Measurements from ENCODE around the gene GNAZ. TPM values are rescaled to one million over a fixed set of nuclear protein-coding genes. Genes with fewer than 3 reads are reported as not detected.
A peak's percentile ranks its signal among the peaks of the same experiment; 100 is the strongest.

Gene GNAZ
- total RNA-seq, 2 experiments from 2014 or later: 0.21 to 0.26 TPM

DNA sequence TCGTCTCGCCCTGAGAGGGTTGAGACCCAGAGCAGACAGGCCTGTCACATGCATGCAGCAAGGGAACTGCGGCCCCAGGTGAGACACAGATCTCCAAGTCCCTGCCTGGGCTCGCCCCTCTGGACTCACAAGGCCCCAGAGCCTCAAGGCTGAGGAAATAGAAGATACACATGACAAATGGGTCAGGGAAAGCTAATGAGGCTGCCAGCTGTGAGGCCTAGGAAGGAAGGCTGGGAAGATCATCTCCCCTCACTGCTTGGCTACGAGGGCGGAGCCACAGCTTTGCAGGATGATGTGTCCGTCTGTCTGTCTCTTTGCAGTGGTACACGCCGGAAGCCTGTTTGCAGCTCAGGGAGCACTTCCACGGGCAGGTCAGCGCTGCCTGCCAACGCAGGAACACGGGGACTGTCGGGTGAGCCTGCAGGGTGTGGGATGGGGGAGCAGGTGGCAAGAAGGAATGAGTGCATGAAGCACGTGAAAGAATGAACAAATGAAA is 79.5 kb downstream of the GNAZ start:
- Mint-ChIP-seq H3K4me3 (no peak overlapping the region), H3K9me3 (ENCODE audit: insufficient read depth) (no peaks in the 10 kb centered on the region), H3K27me3 (ENCODE audit: low read depth) (peaks cover 3% of the 10 kb centered on the region), H3K27ac (no peak overlapping the region), H3K4me1 (ENCODE audit: low read depth) (peaks cover 32% of the 10 kb centered on the region), H3K36me3 (ENCODE audit: low read depth) (no peaks in the 10 kb centered on the region)
- ATAC-seq: no peak
- CTCF ChIA-PET: interaction anchor here (2.1 kb wide), 1 partner anchor 132 kb away, joined by 7 read pairs; no protein-coding TSS in a partner anchor
- no peak for DNase-seq
- POLR2A ChIA-PET: no interaction called here

DNA sequence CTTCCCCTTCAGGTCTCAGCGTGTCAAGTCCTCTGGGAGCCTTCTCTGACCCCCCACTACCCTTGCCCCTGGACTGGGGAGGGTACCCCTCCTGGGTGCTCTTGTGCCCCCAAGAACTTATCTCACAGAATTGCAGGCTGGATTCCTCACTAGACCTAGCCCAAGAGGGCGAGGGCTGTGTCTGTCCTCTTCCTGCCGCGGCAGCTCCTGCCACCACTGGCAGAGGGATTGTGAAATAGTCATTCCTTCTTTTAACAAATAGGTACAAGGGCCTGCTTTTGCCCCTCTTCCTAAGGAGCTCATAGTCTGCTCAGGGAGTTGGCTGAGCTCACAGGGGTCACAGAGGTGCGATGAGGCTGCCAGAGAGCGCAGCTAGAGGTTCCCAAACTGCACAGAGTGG is 80.4 kb downstream of the GNAZ start:
- ChIA-PET POLR2A (no interaction called here), CTCF (interaction anchor here (0.6 kb wide), 1 partner anchor 290 kb away, joined by 3 read pairs; no protein-coding TSS in a partner anchor)
- Mint-ChIP-seq H3K9me3 (ENCODE audit: insufficient read depth) (no peaks in the 10 kb centered on the region), H3K27me3 (ENCODE audit: low read depth) (peaks cover 3% of the 10 kb centered on the region), H3K4me1 (ENCODE audit: low read depth) (peaks cover 22% of the 10 kb centered on the region), H3K27ac (no peak overlapping the region), H3K36me3 (ENCODE audit: low read depth) (no peaks in the 10 kb centered on the region), H3K4me3 (no peak overlapping the region)
- ATAC-seq (no peak), DNase-seq (no peak)

DNA sequence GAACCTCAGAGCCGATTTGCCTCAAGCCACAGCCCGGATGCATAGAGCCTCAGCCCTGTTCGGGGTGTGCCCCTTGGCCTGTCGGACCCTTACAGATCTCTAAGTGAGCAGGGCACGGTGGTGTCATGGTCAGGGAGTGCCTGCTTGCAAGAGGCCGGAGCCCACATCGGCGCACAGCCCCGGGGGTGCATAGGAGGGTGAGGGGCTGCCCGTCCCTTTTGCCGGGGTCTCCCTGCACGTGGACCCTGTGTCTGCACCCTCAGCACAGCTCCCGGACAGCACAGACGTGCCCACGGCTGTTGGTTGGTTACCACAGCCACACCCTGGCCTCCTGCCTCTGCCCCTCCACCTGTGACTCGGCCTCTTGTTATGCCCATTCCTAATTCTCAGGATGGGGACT is 81.5 kb downstream of the GNAZ start:
- peaks cover 22% of the 10 kb centered on the region for H3K4me1 Mint-ChIP-seq (ENCODE audit: low read depth)
- ChIA-PET CTCF (interaction anchor here (1.5 kb wide), 1 partner anchor 138 kb away, joined by 4 read pairs; no protein-coding TSS in a partner anchor), POLR2A (no interaction called here)
- H3K4me3 Mint-ChIP-seq: no peak overlapping the region
- H3K27me3 Mint-ChIP-seq (ENCODE audit: low read depth): peaks cover 3% of the 10 kb centered on the region
- ATAC-seq (no peak), DNase-seq (no peak)
- H3K27ac Mint-ChIP-seq: no peak overlapping the region
- no peaks in the 10 kb centered on the region for H3K36me3 Mint-ChIP-seq (ENCODE audit: low read depth)
- H3K9me3 Mint-ChIP-seq (ENCODE audit: insufficient read depth): no peaks in the 10 kb centered on the region

DNA sequence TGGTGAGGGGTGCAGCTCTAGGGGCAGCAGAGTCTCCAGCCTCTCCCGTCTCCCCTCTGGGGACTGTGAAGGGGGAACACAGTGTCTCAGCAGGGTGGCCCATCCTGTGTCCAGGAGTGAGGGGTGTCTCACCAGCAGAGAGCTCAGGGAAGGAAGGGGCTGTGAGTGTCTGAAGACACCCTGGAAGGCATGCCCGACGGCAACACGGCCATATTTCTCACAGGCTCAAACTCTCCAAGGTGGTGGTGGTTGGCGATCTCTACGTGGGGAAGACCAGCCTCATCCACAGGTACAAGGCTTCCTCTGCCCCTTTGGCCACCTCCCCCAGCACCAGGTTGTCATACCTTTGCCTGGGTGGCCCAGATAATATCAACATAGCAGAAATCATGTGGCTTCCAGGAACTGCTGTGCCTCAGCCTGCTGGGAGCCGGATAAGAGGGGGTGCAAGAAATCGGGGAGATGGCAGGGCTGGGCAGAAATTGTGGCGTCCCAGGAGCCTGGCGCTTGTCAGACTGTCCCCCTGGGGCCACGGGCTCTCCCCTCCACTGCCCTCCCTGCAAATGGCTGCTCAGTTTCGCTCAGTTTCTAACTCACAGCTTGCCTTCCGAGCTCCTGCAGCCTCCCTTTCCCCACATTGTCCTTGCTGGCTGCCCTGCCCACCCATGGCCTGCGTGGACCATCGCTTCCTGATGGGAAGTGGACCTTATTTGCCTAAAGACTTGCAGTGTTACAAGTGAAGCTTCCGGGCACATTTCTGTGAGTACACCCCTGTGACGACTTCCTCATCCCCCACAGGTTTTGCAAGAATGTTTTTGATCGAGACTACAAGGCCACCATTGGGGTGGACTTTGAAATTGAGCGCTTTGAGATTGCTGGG is 82.2 kb downstream of the GNAZ start:
- H3K36me3 Mint-ChIP-seq (ENCODE audit: low read depth): no peaks in the 10 kb centered on the region
- H3K27ac Mint-ChIP-seq: peak overlapping the region; percentile 89
- peaks cover 22% of the 10 kb centered on the region for H3K4me1 Mint-ChIP-seq (ENCODE audit: low read depth)
- H3K9me3 Mint-ChIP-seq (ENCODE audit: insufficient read depth): no peaks in the 10 kb centered on the region
- peak overlapping the region; percentile 22 for H3K4me3 Mint-ChIP-seq
- DNase-seq: no peak
- ChIA-PET CTCF (interaction anchor here (0.9 to 1.5 kb wide), 3 partner anchors 14 to 138 kb away, joined by 3 to 4 read pairs (median 3); no protein-coding TSS in a partner anchor), POLR2A (interaction anchor here (0.6 kb wide), 1 partner anchor 14 kb away, joined by 4 read pairs; no protein-coding TSS in a partner anchor)
- no peak for ATAC-seq
- H3K27me3 Mint-ChIP-seq (ENCODE audit: low read depth): peaks cover 2% of the 10 kb centered on the region

DNA sequence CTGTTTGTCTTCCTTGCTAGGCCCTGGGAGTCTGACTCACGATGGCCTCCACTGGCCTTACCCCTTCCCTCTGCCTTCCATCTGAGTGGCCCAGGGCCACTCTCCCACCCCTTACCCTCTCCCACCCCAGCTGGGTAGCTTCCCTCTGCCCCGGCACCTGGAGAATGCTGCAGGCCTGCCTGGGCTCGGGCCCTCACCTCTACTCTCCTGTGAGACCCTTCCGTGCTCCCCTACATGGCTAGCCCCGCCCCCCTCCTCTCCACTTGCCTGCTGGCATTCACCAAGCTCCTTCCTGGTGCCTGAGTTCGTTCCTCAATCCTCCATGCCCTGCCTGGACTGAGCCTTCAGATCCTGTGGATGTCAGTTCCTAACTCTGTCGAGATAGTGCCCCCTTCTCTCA is 83.7 kb downstream of the GNAZ start:
- POLR2A ChIA-PET: no interaction called here

DNA sequence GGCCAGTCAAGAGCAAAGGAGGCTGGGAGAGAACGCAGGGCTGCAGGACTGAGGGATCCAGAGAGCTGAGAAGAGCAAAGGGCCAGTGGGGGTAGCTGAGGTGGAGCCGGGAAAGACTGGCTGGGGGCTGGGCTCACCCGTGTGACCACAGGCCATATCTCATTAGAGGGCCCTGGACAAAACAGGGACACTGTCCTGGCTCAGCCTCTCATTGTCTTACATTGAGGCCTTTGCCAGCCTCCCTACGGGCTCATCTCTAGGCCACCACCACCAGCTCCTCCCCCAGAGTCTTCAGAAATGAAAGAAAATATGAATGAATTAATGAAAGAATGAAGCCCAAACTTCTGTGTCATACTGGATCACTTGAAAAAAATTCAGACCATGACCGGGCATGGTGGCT is 84.1 kb downstream of the GNAZ start:
- Mint-ChIP-seq H3K4me1 (ENCODE audit: low read depth) (peaks cover 22% of the 10 kb centered on the region), H3K36me3 (ENCODE audit: low read depth) (no peaks in the 10 kb centered on the region), H3K27ac (peak overlapping the region; percentile 10), H3K4me3 (no peak overlapping the region), H3K27me3 (ENCODE audit: low read depth) (no peaks in the 10 kb centered on the region), H3K9me3 (ENCODE audit: insufficient read depth) (no peaks in the 10 kb centered on the region)
- ChIA-PET POLR2A (no interaction called here), CTCF (interaction anchor here (1.7 kb wide), 1 partner anchor 195 kb away, joined by 5 read pairs; no protein-coding TSS in a partner anchor)
- DNase-seq (no peak), ATAC-seq (no peak)

More for the DNA sequence above, 83.7 kb downstream of the GNAZ start:
- Mint-ChIP-seq H3K27ac (peak overlapping the region; percentile 89), H3K4me1 (ENCODE audit: low read depth) (peaks cover 22% of the 10 kb centered on the region), H3K9me3 (ENCODE audit: insufficient read depth) (no peaks in the 10 kb centered on the region), H3K4me3 (no peak overlapping the region), H3K27me3 (ENCODE audit: low read depth) (no peaks in the 10 kb centered on the region), H3K36me3 (ENCODE audit: low read depth) (no peaks in the 10 kb centered on the region)
- DNase-seq: no peak
- no peak for ATAC-seq
- CTCF ChIA-PET: interaction anchor here (1.7 kb wide), 1 partner anchor 195 kb away, joined by 5 read pairs; no protein-coding TSS in a partner anchor

DNA sequence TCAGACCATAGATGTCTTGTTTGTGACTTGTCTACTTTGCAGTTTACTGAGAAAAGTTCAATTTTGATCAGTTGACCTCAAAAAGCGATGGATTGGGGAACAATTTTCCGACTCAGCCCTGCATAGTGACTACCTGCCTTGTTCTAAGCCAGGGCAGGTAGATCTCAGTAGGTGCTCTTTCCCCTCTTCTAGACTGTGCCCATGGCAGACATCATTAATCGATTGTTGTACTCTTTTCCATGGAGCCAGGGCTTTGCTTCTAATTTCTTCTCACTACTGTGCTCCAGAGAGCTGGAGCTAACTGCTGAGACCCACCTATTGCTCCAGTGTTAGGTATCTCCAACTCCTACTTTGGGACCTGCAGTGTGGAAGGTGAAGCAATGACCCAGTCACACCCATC is 84.8 kb downstream of the GNAZ start:
- Mint-ChIP-seq H3K36me3 (ENCODE audit: low read depth) (no peaks in the 10 kb centered on the region), H3K9me3 (ENCODE audit: insufficient read depth) (no peaks in the 10 kb centered on the region), H3K27me3 (ENCODE audit: low read depth) (no peaks in the 10 kb centered on the region), H3K27ac (no peak overlapping the region), H3K4me1 (ENCODE audit: low read depth) (peaks cover 22% of the 10 kb centered on the region), H3K4me3 (no peak overlapping the region)
- CTCF ChIA-PET: interaction anchor here (0.6 to 1.2 kb wide), 3 partner anchors 13 to 135 kb away, joined by 3 to 4 read pairs (median 3); partner anchors contain the start of gene RSPH14
- POLR2A ChIA-PET: no interaction called here
- ATAC-seq (no peak), DNase-seq (no peak)

DNA sequence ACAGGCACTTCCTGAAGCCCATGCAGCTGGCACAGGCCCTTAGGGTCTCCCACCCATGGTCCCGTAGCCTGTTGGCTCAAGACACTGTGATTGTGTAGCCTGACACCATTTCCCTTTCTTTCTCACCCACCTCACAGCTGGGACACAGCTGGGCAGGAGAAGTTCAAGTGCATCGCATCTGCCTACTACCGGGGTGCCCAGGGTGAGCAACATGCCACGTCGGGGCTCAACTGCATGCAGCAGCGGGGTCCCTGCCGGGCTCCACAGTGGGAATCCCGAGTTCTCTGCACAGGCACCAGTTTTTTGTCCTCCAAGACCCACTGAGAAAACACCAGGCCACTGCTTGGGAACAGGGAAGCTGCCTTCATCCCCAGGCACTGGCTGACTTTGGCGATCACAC is 85.5 kb downstream of the GNAZ start:
- H3K27me3 Mint-ChIP-seq (ENCODE audit: low read depth): no peaks in the 10 kb centered on the region
- no peaks in the 10 kb centered on the region for H3K36me3 Mint-ChIP-seq (ENCODE audit: low read depth)
- CTCF ChIA-PET: interaction anchor here (0.6 to 1.3 kb wide), 6 partner anchors 10 to 230 kb away, joined by 3 to 4 read pairs (median 3); partner anchors contain the start of gene RSPH14
- H3K27ac Mint-ChIP-seq: no peak overlapping the region
- ATAC-seq: no peak
- H3K4me1 Mint-ChIP-seq (ENCODE audit: low read depth): peaks cover 22% of the 10 kb centered on the region
- no peak overlapping the region for H3K4me3 Mint-ChIP-seq
- DNase-seq: no peak
- POLR2A ChIA-PET: interaction anchor here (0.6 kb wide), 1 partner anchor 36 kb away, joined by 3 read pairs; no protein-coding TSS in a partner anchor
- no peaks in the 10 kb centered on the region for H3K9me3 Mint-ChIP-seq (ENCODE audit: insufficient read depth)

DNA sequence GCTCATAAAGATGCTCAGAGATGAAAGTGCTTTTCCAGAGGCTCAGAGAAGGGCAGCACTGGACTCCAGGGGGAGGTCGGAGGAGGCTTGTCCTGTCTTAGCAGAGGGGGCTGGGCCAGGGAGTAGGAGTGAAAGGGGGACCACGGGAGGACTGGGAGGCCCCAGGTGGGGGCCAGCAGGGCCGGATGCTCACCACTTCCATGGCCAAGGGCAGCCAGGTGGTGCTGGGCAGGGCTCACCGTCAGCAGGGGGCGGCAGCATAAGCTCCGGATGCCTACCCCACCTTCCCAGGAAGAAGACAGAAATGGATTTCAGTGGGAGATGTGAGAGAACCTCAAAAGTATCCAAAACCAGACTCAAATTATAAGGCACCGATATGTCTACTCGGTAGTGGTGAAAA is 86.0 kb downstream of the GNAZ start:
- ATAC-seq: no peak
- Mint-ChIP-seq H3K4me1 (ENCODE audit: low read depth) (peaks cover 22% of the 10 kb centered on the region), H3K9me3 (ENCODE audit: insufficient read depth) (no peaks in the 10 kb centered on the region), H3K27ac (no peak overlapping the region), H3K4me3 (no peak overlapping the region), H3K27me3 (ENCODE audit: low read depth) (no peaks in the 10 kb centered on the region), H3K36me3 (ENCODE audit: low read depth) (no peaks in the 10 kb centered on the region)
- ChIA-PET POLR2A (interaction anchor here (0.6 kb wide), 1 partner anchor 37 kb away, joined by 3 read pairs; no protein-coding TSS in a partner anchor), CTCF (interaction anchor here (1.0 to 1.3 kb wide), 5 partner anchors 10 to 229 kb away, joined by 3 to 4 read pairs (median 3); partner anchors contain the start of gene RSPH14)
- no peak for DNase-seq

DNA sequence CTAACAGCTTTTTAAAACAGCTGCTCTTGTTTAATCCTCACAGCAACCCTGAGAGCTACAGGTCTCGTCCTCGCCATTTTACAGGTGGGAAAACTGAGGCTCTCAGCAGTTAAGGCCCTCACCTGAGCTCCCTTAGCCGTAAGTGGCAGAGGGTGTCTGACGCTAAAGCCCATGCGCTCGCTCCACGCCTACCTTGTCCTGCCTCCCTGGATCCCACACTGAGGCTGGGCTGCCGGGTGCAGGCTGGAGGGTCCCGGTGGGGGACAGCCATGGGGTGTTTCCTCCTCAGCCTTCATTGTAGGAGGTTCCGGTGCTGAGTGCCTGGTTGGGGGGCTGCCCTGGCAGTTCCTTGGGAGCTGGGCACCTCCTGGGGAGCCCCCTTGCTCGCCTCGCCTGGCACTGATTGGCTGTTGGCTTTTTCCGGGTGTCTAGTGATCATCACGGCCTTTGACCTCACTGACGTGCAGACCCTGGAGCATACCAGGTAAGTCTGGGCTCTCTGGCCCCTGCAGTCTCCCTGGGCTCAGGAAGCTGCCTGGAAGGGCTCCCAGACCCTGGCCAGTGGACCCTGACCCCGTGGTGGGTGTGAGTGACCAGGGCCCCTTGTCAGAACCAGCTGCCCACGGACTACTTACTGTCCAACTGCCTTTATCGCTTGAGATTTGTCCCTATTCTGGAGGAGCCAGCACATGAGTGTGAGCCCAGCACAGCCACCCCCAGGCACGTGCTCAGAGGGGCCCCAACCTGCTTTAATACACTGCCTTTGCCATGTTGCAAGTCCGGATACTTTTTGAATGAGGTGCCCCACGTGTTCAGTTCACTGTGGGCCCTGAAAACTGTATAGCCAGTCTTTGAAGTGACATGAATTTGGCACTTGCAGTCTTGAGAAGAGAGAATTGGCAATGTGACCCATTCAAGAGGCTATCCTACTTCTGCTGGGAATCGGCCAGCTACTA is 87.5 kb downstream of the GNAZ start:
- Mint-ChIP-seq H3K4me1 (ENCODE audit: low read depth) (peaks cover 14% of the 10 kb centered on the region), H3K36me3 (ENCODE audit: low read depth) (no peaks in the 10 kb centered on the region), H3K9me3 (ENCODE audit: insufficient read depth) (no peaks in the 10 kb centered on the region), H3K4me3 (no peak overlapping the region), H3K27me3 (ENCODE audit: low read depth) (no peaks in the 10 kb centered on the region), H3K27ac (no peak overlapping the region)
- no peak for ATAC-seq
- DNase-seq: no peak
- ChIA-PET CTCF (interaction anchor here (0.7 to 1.4 kb wide), 4 partner anchors 9 to 735 kb away, joined by 3 to 4 read pairs (median 4); no protein-coding TSS in a partner anchor), POLR2A (no interaction called here)

DNA sequence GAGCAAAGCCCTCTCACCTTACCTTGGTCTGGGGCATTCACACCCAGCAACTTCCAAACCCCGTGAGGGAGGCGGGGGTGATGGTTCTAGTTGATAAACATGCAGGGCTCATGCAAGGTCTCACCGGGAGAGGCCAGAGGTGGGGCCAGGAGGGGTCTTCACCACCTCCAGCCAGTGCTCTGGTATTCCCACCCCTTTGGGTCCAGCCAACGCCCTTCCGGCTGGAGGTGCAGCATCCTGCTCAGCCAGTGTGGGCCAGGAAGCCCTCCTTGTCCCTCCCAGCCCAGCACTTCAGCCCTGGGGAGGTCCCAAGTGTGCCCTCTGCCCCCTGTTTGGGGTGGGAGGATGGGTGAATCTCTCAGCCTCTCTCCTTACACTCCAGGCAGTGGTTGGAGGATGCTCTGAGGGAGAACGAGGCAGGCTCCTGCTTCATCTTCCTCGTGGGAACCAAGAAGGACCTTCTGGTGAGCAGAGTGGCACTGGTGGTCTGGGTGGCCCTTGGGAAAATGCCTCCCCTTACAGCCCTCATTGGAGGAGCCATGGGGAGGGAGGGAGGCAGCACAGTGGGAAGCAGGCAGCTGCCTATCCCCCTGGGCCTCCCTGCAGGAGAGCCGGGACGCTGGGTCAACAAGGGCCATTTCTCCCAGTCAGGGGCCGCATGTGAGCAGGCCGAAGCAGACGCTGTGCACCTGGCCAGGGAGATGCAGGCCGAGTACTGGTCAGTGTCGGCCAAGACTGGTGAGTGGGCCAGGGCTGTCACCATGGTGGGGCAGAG is 88.4 kb downstream of the GNAZ start:
- CTCF ChIA-PET: no interaction called here
- Mint-ChIP-seq H3K27me3 (ENCODE audit: low read depth) (no peaks in the 10 kb centered on the region), H3K9me3 (ENCODE audit: insufficient read depth) (no peaks in the 10 kb centered on the region), H3K36me3 (ENCODE audit: low read depth) (no peaks in the 10 kb centered on the region), H3K4me1 (ENCODE audit: low read depth) (peaks cover 5% of the 10 kb centered on the region), H3K27ac (no peak overlapping the region), H3K4me3 (no peak overlapping the region)
- ATAC-seq (no peak), DNase-seq (no peak)
- POLR2A ChIA-PET: no interaction called here

Data from activated CD8-positive, alpha-beta T cell treated with anti-CD3 and anti-CD28 coated beads, Interleukin-2, amount 10 ng/mL, durations not matched to agents 7 days and 5 days (primary cell).